ENCODE measurements around the gene LPP. TPM values are rescaled to one million over a fixed set of nuclear protein-coding genes. Genes with fewer than 3 reads are reported as not detected.

Gene LPP
- total and polyA plus RNA-seq, 2 donors (not counting 1 experiment from before 2014, with no cell fraction given), result 7.6 to 81.7 TPM

DNA sequence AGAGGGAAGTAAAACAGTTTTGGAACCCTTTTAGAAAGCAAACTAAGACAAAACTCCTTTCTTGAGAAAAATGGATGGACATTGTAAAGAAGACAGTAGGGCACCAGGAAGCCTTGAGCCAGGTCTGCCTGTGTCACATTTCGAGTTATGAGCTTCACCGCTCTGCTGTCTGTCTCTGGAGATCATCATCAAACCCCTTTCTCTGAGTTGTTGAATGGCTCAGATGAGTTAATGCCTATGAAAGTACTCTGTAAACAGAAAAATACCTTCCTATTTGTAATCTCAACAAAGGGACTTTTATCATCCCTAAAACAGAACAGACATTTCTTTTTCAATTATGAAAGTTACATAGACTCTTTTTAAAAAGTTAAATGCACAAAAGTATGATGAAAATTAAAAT lies 145.8 kb downstream of the LPP start:
- Histone ChIP-seq H3K36me3 (replicated peaks in 1 of 2; ENCODE audit: control extremely low read depth in 1 of 2, control insufficient read depth in 1 of 2, extremely low read depth in 1 of 2, insufficient read depth in 2 of 2, low read length in 1 of 2) (no peaks in the 10 kb centered on the region), H3K4me1 (ENCODE audit: control insufficient read depth in 2 of 2, insufficient read depth in 2 of 2, low read length in 2 of 2) (peaks cover 42% of the 10 kb centered on the region in 2 donors), H4K20me1 (ENCODE audit: control insufficient read depth, insufficient read depth, low read length, poor library complexity, severe bottlenecking) (no peaks in the 10 kb centered on the region), H3K9me3 (ENCODE audit: control extremely low read depth in 1 of 3, control insufficient read depth in 2 of 3, insufficient read depth in 1 of 3, low read length in 2 of 3) (no peaks in the 10 kb centered on the region), H3K79me2 (ENCODE audit: control insufficient read depth, insufficient read depth, low read length) (peaks cover 13% of the 10 kb centered on the region), H3K27ac (ENCODE audit: low read length in 2 of 2) (no peak overlapping the region), H3K4me2 (replicated peaks; ENCODE audit: low read depth, low read length, poor library complexity, severe bottlenecking) (peak overlapping the region; percentile 27), H2AFZ (ENCODE audit: insufficient read depth, low read depth, low read length, poor library complexity, severe bottlenecking) (no peak overlapping the region), H3K27me3 (replicated peaks in 1 of 4; ENCODE audit: control extremely low read depth in 1 of 4, control insufficient read depth in 3 of 4, insufficient read depth in 4 of 4, low read length in 3 of 4) (no peaks in the 10 kb centered on the region), H3K4me3 (ENCODE audit: control extremely low read depth in 1 of 5, extremely low read depth in 1 of 5, insufficient read depth in 1 of 5, low read depth in 2 of 5, low read length in 4 of 5) (no peak overlapping the region), H3K9ac (ENCODE audit: low read length) (no peak overlapping the region)
- TF ChIP-seq EZH2 (IDR thresholded peaks at IDR 0.05; ENCODE audit: borderline replicate concordance, insufficient read depth, low read depth, low read length, poor library complexity, severe bottlenecking), result no peak
- no peak for TF ChIP-seq CTCF (IDR thresholded peaks at IDR 0.05)
- H3K27me3 Mint-ChIP-seq, result no peaks in the 10 kb centered on the region
- peak overlapping the region; percentile 23 for H3K4me3 Mint-ChIP-seq
- DNase-seq (no peak), ATAC-seq (ENCODE audit: low read depth) (no peak)
- POLR2A ChIA-PET, result no interaction called here
- no peaks in the 10 kb centered on the region for H3K9me3 Mint-ChIP-seq (ENCODE audit: insufficient read depth)
- CTCF ChIA-PET, result interaction anchor here (1.7 kb wide), 2 partner anchors 16 to 559 kb away, joined by 3 to 9 read pairs; no protein-coding TSS in a partner anchor
- peaks cover 81% of the 10 kb centered on the region for H3K4me1 Mint-ChIP-seq
- intact Hi-C loops (cut with micrococcal nuclease), result loop anchor here (5.0 to 10.0 kb wide), 2 partner anchors 38 to 55 kb away; no protein-coding TSS in a partner anchor
- H3K27ac Mint-ChIP-seq, result no peak overlapping the region
- no CpG with 5 or more reads among the region's 2 CpGs for WGBS (ENCODE audit: insufficient coverage)

DNA sequence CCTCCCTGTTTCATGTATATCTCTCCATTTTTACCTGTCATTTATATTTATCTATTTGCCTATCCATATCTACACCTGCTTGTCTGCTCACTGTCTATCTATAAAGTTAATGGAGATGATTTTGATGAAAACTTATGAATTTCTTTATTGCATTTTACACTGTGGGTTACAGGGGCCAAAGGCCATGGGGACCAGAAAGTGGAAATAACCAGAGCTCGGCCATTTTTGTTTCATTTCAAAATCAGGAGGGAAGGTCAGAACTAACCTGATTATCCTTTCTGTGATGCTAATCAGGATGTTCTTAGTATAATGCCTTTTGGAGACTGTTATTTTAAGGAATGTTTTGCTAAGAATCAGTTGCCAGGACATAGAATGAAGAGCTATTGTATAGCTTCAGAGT lies 147.2 kb downstream of the LPP start:
- Mint-ChIP-seq H3K4me3 (no peak overlapping the region), H3K27ac (no peak overlapping the region), H3K27me3 (no peaks in the 10 kb centered on the region), H3K4me1 (peaks cover 71% of the 10 kb centered on the region), H3K9me3 (ENCODE audit: insufficient read depth) (no peaks in the 10 kb centered on the region)
- no peaks in the 10 kb centered on the region for H4K20me1 ChIP-seq (ENCODE audit: control insufficient read depth, insufficient read depth, low read length, poor library complexity, severe bottlenecking)
- no peaks in the 10 kb centered on the region for H3K9me3 ChIP-seq (ENCODE audit: control extremely low read depth in 1 of 3, control insufficient read depth in 2 of 3, insufficient read depth in 1 of 3, low read length in 2 of 3)
- intact Hi-C loops (cut with micrococcal nuclease), result no loop called here
- 88% methylated on average over 1 of the region's 1 CpG for WGBS (ENCODE audit: insufficient coverage)
- no peak overlapping the region for H2AFZ ChIP-seq (ENCODE audit: insufficient read depth, low read depth, low read length, poor library complexity, severe bottlenecking)
- no peak overlapping the region for H3K4me2 ChIP-seq (replicated peaks; ENCODE audit: low read depth, low read length, poor library complexity, severe bottlenecking)
- H3K9ac ChIP-seq (ENCODE audit: low read length), result no peak overlapping the region
- no peak overlapping the region for H3K4me3 ChIP-seq (ENCODE audit: control extremely low read depth in 1 of 5, extremely low read depth in 1 of 5, insufficient read depth in 1 of 5, low read depth in 2 of 5, low read length in 4 of 5)
- peaks cover 8% of the 10 kb centered on the region for H3K79me2 ChIP-seq (ENCODE audit: control insufficient read depth, insufficient read depth, low read length)
- TF ChIP-seq EZH2 (IDR thresholded peaks at IDR 0.05; ENCODE audit: borderline replicate concordance, insufficient read depth, low read depth, low read length, poor library complexity, severe bottlenecking) (no peak), CTCF (IDR thresholded peaks at IDR 0.05) (no peak)
- no peak for ATAC-seq (ENCODE audit: low read depth)
- H3K36me3 ChIP-seq (replicated peaks in 1 of 2; ENCODE audit: control extremely low read depth in 1 of 2, control insufficient read depth in 1 of 2, extremely low read depth in 1 of 2, insufficient read depth in 2 of 2, low read length in 1 of 2), result no peaks in the 10 kb centered on the region
- DNase-seq, result no peak
- POLR2A ChIA-PET, result no interaction called here
- no peak overlapping the region for H3K27ac ChIP-seq (ENCODE audit: low read length in 2 of 2)
- CTCF ChIA-PET, result interaction anchor here (0.6 kb wide), 1 partner anchor 281 kb away, joined by 3 read pairs; no protein-coding TSS in a partner anchor
- H3K27me3 ChIP-seq (replicated peaks in 1 of 4; ENCODE audit: control extremely low read depth in 1 of 4, control insufficient read depth in 3 of 4, insufficient read depth in 4 of 4, low read length in 3 of 4), result no peaks in the 10 kb centered on the region
- peaks cover 29 to 35% of the 10 kb centered on the region in 2 donors for H3K4me1 ChIP-seq (ENCODE audit: control insufficient read depth in 2 of 2, insufficient read depth in 2 of 2, low read length in 2 of 2)
